ENCODE results near the gene PFKP.
"Not testable (repeated sequence)": the region's sequence is repeated elsewhere in the genome, so short reads cannot be mapped to it uniquely, and the experiment has no call there.

Gene PFKP

GRCh38 chr10:3099291-3100092 lies 32.1 kb downstream of the PFKP start:
- DNase-seq: no peak

GRCh38 chr10:3100093-3100792 lies 32.9 kb downstream of the PFKP start:
- DNase-seq: no peak

GRCh38 chr10:3100856-3101640 lies 33.7 kb downstream of the PFKP start:
- DNase-seq: no peak

GRCh38 chr10:3102720-3103427 lies 35.5 kb downstream of the PFKP start:
- peak; percentile 87 for DNase-seq

- DNase-seq: no peak
Observed at GRCh38 chr10:3103646-3104045, 36.3 kb downstream of the PFKP start.

GRCh38 chr10:3104251-3104918 lies 37.0 kb downstream of the PFKP start:
- DNase-seq: no peak

- no peak for DNase-seq
Observed at GRCh38 chr10:3105166-3105565, 37.8 kb downstream of the PFKP start.

GRCh38 chr10:3105905-3106304 lies 38.6 kb downstream of the PFKP start:
- DNase-seq: no peak

GRCh38 chr10:3106328-3106727 lies 39.0 kb downstream of the PFKP start:
- DNase-seq: not testable (repeated sequence)

GRCh38 chr10:3106928-3107425 lies 39.6 kb downstream of the PFKP start:
- DNase-seq: no peak

- no peak for DNase-seq
Observed at GRCh38 chr10:3107426-3107961, 40.1 kb downstream of the PFKP start.

- no peak for DNase-seq
Observed at GRCh38 chr10:3108033-3108432, 40.7 kb downstream of the PFKP start.

GRCh38 chr10:3108575-3109105 lies 41.3 kb downstream of the PFKP start:
- no peak for DNase-seq

- DNase-seq: no peak
Observed at GRCh38 chr10:3109196-3109595, 41.8 kb downstream of the PFKP start.

- DNase-seq: no peak
Observed at GRCh38 chr10:3109633-3110032, 42.3 kb downstream of the PFKP start.

GRCh38 chr10:3110782-3111620 lies 43.7 kb downstream of the PFKP start:
- no peak for DNase-seq

GRCh38 chr10:3111621-3112163 lies 44.3 kb downstream of the PFKP start:
- DNase-seq: no peak

- DNase-seq: no peak
Observed at GRCh38 chr10:3113343-3113720, 46.0 kb downstream of the PFKP start.

- DNase-seq: no peak
Observed at GRCh38 chr10:3115685-3116084, 48.3 kb downstream of the PFKP start.

GRCh38 chr10:3116508-3117100 lies 49.3 kb downstream of the PFKP start:
- DNase-seq: no peak

Data from NCI-H2029 (cell line).